CD4-positive, alpha-beta T cell treated with Interferon alpha-2 for 1 hour (primary cell): Measurements from ENCODE around the gene HNF4A.
"Not testable (repeated sequence)": the region's sequence is repeated elsewhere in the genome, so short reads cannot be mapped to it uniquely, and the experiment has no call there.

Experiments used
- DNase-seq, 2 donors: peaks; one replicate each; pipeline ENCODE4 v3.0.0-alpha.2; 2020 to 2022

The HNF4A gene

DNA sequence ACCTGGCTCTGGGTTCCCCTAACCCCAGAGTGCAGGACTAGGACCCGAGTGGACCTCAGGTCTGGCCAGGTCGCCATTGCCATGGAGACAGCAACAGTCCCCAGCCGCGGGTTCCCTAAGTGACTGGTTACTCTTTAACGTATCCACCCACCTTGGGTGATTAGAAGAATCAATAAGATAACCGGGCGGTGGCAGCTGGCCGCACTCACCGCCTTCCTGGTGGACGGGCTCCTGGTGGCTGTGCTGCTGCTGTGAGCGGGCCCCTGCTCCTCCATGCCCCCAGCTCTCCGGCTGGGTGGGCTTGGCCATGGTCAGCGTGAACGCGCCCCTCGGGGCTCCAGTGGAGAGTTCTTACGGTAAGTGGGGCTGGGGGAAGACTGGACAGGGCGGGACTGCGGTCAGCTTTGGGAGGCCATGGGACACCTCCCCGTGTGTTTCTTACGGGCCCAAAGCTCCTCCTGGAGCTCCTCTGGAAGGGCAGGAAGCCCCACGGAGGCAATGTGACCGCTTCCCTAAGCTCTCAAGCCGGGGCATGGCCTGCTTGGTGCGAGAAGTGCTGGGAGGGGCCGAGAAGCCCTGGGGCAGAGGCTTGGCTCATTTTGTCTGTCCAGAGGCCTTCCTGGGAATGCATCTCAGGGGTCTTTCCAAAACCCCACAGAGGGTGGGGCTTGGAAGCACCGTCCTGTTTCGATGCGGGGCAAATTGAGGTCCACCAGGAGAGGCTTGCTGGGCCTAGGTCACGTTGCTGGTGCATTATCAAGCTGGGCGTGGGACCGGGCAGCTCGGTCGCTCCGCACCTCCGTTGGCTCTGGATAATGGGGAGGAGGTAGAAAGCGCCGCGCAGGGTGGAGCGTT is at the start of gene HNF4A:
Gene HNF4A, plus strand, starts transcription at position 202 of the 855 bp plus-strand sequence. Its CDS starts 106 bp downstream, at position 308.
- no peak for DNase-seq

- no peak for DNase-seq
Measured at GRCh38 chr20:44306927-44307326, 48.6 kb upstream of the HNF4A start.

DNA sequence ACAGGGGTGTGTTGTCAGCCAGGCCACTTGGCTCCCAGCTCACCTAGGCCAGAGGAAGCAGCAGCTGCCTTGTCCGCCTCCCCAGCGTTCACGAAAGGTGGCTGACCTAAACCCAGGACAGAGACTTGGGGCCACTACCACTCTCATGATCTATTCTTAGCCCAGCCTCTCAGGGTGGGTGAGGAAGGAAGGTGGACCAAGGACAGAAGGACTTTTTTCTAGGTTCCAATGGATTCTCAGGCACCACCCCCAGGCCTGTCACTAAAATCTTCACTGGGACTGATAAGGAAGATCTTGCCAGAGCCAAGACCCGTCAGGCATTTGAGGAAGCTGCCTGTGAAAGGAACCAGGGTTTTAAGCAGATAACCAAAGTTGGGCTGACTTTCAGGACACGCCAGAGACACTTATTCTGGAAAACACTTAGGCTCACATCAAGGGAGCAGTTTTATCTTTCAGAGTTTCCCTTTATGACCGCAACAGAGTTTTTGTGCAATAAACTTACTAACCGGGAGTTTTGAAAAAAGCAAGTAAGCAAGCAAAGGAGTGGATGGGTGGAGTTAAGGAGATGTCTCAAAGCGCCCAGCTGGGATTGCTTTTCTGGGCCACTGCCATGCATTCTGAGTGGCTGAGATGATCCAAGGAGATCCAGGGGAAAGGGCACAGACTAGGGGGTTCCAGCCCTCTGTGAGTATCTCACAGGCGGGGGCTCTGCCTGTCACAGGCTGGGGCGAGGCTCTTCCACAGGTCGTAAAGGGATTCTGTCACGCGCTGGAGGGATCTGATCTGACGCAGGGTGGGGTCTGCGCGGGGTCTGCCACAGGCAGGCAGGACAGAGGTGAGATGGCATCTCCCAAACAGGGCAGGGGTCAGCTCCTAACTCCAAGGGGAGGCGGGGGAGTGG is 45.5 kb upstream of the HNF4A start:
- DNase-seq = no peak

DNA sequence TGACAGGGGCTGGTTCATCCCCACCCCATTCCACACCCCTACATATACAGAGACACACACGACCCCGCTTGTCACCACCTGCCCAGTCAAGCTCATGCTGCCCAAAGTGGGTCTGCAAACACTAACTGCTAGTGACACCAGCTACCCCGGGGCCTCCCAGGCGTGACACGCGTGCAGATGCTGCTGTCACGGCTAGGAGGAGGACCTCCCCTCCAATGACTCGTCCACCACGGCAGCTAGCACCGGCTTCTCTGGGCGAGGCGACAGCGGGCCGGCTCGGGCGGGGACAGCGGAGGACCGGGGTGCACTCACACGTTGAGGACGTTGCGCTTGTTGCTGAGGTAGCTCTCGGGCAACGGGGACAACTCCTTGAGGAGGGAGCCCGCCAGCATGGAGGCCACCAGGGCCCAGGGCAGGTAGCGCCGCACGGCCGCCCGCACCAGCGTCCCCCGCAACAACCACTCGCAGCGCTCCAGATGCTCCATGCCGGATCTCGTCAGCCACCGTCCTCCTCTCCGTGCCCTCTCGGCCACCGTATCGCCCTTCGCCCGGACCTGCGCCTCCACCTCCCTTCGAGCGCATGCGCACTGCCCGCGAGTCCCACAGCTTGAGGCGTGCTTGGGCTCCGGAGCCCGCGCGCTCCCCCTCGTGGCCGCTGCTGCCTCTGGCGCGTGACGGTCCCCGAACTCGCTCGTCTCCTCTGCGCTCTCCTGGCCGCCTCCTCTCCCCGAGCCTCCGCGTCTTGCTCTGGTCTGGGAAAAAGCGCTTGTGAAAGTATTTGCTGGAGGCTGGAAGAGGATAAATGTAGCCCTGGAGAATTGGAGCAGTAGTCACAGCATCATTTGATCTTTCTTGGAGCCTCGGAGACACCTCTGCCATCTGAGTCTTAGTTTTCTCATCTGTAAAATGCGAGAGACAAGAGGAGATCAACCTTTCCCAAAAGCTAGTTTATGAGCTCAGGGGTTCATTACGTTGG is 44.5 kb upstream of the HNF4A start, which contains the start of gene FITM2:
Gene FITM2, minus strand, starts transcription at position 539 of the 976 bp plus-strand sequence. Its CDS starts 54 bp downstream, at position 485.
- DNase-seq = peak; percentile 98

DNA sequence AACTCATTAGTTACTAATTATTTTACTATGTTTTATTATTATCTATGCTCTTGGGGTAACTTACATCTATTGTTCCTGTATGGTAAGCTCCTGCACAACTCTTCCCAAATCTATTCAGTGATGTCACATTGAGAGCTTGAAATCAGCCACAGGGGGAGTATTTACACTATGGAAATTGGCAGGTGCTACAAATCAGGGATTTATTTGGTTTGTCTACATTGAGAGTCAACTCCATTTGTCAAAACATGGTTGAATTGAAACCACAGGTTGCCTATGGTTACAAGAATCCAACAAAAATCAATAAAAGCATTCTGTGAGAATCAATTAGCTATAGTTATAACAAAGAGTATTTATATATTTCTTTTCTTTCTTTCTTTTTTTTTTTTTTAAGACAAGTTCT is 40.6 kb upstream of the HNF4A start:
- DNase-seq = no peak

DNA sequence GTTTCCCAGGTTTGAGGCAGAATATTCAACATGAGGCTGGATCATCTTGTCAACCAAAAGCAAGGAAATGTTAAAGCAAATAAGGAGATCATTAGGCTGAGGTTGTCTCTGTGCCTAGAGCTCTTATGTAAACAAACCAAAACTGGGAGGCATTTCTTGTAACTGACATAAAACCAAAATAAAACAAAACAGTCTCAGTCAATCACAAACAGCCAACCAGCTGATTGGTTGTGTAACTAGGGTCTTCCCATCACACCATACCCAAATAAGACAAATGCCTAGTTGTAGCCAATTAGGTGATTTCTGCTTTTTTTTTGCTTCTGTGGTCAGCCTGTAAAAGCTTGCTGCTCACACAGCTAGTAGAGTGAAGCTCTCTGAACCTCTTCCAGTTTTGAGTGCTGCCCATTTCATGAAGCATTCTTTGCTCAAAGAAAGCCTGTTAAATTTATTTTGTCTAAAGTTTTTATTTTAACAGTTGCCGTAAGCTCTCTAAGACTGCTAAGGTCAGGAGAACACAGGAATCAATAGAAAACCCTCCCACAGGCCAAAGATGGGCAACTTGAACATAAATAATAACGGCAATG is 35.6 kb upstream of the HNF4A start:
- DNase-seq = no peak

DNA sequence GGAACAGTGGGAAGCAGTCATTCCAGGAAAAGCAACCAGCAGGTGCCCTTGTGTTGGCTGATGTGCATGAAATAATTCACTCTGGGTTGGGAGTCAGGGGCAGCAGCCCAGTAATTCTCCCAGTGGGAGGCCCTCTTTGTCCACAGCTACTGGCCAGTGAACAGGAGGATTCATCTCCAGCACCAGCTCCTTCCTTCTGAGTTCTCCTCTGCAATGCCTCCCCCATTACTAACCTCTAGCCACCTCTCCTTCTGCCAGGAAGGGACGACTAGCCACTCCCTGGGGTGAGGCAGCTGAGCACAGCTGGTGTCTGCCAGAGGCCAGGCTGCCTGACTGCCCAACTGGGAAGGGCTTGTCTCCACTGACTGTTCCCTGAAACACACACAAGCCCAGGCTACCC is 31.2 kb upstream of the HNF4A start:
- DNase-seq = no peak

- DNase-seq = no peak
Measured at GRCh38 chr20:44326391-44327159, 28.9 kb upstream of the HNF4A start.

GRCh38 chr20:44327748-44328147 is 27.8 kb upstream of the HNF4A start:
- DNase-seq = not testable (repeated sequence)

DNA sequence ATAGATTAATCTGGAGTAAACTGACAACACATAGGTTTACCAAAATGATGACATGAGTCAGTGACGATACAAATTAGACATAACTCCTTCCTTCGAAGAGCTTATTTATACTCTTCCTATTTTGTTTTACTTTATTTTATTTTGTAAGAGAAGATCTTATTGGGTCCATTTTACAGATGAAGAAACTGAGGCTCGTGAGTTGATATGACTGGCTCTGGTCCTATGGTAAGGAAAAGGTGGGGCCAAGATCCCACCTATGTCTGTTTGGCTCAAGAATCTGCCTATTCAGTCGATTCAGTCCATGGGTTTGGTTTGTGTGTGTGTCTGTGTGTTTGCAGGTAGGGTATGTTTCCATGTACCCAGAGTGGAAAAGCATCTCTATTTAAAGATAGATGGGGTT is 27.1 kb upstream of the HNF4A start:
- DNase-seq = no peak

GRCh38 chr20:44331201-44331600 is 24.3 kb upstream of the HNF4A start:
- DNase-seq = no peak

DNA sequence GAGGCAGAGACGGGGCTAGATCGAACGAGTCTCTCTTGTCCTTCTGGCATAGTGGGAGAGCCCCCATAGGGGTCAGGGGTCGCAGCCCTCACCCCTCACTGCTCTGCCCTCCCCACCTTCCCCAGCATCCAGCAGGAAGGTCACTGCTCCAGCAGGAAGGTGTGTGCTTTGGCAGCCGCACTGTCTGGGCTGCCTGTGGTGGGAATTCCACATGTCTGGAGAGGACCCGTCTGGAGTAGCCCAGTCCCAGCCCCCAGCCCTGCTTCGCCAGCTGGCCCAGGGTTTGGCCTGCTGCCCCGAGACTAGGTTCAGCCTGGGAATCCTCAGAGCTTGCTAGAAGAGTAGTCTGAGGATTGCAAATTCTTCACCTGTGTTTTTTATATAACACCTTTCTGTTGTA is 21.2 kb upstream of the HNF4A start:
- no peak for DNase-seq

DNA sequence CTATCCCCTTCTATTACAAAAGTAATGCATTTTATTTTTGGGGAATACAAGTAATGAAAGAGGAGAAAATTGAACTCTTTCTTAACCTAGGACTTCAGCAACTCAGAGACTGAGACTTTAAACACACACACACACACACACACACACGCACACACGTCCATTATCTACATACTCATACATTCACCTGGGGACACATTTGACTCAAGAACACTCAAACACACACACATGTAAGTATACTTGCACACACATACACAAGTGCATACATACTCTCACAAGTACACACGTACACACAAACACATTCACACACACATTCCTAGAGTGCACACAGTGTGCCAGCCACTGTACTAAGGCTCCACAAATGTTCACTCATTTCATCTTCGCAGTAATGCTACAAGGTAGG is 20.8 kb upstream of the HNF4A start:
- no peak for DNase-seq

DNA sequence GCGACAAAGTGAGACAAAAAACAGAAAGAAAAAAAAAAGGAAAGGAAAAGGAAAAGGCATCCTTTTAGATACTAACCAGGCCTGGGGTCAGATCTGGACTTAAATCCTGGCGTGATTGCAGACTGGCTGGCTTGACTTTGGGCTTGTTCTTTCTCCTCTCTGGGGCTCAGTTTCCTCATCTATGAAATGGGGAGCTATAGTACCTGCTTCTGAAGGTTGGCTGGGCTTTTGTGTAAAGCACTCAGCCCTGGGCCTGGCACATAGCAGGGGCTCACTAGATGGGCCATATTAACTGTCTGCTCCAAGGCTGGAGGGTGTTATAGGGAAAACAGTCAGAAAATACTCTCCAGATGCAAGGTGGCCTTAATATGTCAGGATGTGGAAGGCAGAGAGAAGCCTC is 19.8 kb upstream of the HNF4A start:
- DNase-seq = no peak

- DNase-seq = no peak
Measured at GRCh38 chr20:44336086-44336485, 19.4 kb upstream of the HNF4A start.

DNA sequence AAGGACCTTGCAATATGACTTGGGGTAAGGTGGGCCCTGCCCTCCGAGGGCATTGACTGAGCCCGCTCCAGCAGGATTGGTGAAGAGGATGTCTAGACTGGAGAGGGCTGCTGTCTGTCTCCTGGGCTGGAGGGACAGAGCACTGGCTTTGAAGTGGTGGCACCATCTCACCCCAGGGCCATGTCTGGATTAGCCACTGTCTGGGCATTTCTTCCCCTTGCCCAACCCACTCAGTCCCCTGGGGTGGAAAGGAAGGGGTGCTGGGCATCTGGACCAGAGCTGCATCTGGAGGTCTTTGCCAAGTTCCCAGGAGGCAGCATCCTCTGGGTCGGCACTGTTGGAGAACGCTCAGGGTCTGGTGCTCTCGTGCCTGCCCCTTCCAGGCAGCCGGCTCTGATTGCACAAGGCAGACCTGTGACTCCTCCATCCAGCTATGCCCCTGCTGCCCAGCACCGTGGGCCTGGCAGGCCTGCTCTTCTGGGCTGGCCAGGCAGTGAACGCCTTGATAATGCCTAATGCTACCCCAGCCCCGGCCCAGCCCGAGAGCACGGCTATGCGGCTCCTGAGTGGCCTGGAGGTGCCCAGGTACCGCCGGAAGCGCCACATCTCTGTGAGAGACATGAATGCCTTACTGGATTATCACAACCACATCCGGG is 18.6 kb upstream of the HNF4A start, which contains the start of gene R3HDML:
Gene R3HDML, plus strand, starts transcription at position 319 of the 656 bp plus-strand sequence. Its CDS starts 115 bp downstream, at position 434.
- no peak for DNase-seq

DNA sequence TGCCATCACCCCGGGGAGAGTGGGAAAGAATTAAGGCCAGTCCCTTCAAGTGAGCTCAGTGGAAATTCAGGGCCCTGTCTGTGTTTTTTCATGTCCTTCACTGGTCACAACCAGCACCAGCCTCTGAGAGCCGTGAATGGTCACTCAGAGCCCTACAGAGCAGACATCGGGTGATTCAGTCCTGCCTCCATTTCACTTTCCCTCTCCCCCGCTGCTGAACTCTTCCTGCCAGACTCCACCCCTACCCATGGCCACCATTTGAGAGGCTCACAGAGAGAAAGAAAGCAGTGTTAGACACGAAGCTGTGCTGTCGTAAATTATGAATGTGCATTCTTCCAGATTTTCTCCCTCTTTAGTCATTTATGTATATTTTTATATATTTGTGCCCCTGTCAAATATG is 13.3 kb upstream of the HNF4A start:
- no peak for DNase-seq

- DNase-seq = no peak
Measured at GRCh38 chr20:44343162-44343675, 12.3 kb upstream of the HNF4A start.

DNA sequence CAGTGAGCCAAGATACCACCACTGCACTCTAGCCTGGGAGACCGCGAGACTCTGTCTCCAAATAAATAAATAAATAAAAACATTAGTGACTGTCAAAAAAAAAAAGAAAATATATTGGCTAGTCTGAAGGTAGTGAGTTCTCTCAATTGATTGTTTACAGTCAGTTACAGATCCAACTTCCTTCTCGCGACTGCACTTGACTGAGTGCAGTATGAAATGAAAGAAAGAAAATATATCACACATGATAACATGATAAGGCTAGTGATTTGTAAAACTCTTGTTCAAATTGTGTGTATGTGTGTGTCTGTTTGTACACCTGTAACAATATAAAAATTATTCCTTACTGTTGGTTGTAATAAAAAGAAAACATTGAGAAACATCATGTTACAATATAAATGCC is 10.8 kb upstream of the HNF4A start:
- DNase-seq = no peak

GRCh38 chr20:44345147-44345546 is 10.4 kb upstream of the HNF4A start:
- no peak for DNase-seq
